A673 (cell line): ENCODE results near the gene PRTG.

ENCODE experiments used
- EZH2 ChIP-seq: fragments of 200-600 bp; sonication (generic); IDR thresholded peaks from 2 replicates; pipeline ENCODE4 v1.6.1; 2017; ENCODE audit warnings: borderline replicate concordance, low read depth, mild to moderate bottlenecking, mixed read lengths, antibody characterized with exemption, low read length; ENCODE audit not compliant: poor library complexity, severe bottlenecking
- TF ChIP-seq, protein P1 (sequence below): fragments of 300-800, 200-600 bp; sonication (generic); conservative IDR thresholded peaks from 2 replicates; pipeline ENCODE4 v1.5.1; 2017; ENCODE audit warnings: low read depth, mild to moderate bottlenecking, antibody characterized with exemption, low read length, moderate library complexity, mixed read lengths

DNA sequence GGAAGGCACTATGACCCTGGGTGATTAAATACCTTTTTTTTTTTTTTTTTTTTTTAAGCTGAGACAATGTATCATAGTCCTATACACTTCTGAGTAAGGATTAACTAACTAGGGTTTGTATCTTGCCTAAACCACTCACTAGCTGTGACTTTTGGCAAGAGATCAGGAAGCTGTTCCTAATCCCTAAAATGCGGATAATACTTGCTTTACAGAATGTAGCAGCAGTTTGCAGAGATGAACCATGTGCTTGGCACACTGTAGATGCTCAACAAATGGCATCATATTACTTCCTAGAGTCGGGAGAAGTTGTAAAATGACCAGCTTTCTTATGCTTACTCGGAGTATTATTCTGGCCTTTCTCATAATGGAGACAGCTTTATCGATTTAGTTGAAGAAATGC lies 129.2 kb downstream of the PRTG start:
- TF ChIP-seq, protein P1, sequence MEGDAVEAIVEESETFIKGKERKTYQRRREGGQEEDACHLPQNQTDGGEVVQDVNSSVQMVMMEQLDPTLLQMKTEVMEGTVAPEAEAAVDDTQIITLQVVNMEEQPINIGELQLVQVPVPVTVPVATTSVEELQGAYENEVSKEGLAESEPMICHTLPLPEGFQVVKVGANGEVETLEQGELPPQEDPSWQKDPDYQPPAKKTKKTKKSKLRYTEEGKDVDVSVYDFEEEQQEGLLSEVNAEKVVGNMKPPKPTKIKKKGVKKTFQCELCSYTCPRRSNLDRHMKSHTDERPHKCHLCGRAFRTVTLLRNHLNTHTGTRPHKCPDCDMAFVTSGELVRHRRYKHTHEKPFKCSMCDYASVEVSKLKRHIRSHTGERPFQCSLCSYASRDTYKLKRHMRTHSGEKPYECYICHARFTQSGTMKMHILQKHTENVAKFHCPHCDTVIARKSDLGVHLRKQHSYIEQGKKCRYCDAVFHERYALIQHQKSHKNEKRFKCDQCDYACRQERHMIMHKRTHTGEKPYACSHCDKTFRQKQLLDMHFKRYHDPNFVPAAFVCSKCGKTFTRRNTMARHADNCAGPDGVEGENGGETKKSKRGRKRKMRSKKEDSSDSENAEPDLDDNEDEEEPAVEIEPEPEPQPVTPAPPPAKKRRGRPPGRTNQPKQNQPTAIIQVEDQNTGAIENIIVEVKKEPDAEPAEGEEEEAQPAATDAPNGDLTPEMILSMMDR: no peak
- no peak for TF ChIP-seq EZH2
